SH-SY5Y (cell line): ENCODE measurements around the gene OASL.

Experiments
- GATA2 ChIP-seq: IDR thresholded peaks from 2 replicates; pipeline ENCODE4 v1.6.1; 2011; ENCODE audit warnings: mild to moderate bottlenecking, low read depth, low read length
- GATA3 ChIP-seq: IDR thresholded peaks from 2 replicates; pipeline ENCODE4 v1.6.1; 2011; ENCODE audit warnings: low read depth, mild to moderate bottlenecking, low read length, moderate library complexity

DNA sequence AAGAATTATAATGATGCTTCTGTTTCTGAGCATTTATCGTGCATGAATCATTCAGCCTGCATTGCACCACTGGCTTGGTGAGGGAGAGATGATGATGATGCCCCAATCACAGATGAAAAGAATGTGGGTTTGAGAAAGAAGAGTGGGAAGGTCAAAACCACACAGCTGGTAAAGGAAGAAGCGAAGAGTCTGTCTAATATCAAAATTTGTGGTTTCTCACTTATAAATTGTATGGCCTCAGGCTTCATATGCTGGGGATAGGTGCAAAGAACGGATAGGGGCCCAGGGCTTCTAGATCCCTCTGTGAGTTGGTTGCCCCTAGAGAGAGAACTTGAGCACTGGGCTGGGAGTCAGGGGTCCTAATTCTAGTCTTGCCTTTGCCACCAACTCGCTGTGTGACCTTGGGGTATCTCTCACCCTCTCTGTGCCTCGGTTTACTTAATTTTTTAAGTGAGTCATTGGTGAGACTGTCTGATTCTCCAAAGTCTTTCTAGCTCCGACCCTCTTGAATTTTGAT is 2.2 kb downstream of the OASL start:
- TF ChIP-seq GATA3 (no peak), GATA2 (no peak)
